Activated CD8-positive, alpha-beta memory T cell treated with anti-CD3 and anti-CD28 coated beads for 4 hours (primary cell): ENCODE data around the gene DGCR2.
"Not testable (repeated sequence)": the region's sequence is repeated elsewhere in the genome, so short reads cannot be mapped to it uniquely, and the experiment has no call there.

Source experiments
- DNase-seq, 2 donors: peaks; one replicate each; pipeline ENCODE4 v3.0.0-alpha.2; 2020; ENCODE audit warnings: low read depth in 2 of 2

Gene DGCR2

GRCh38 chr22:19030226-19030888 lies 91.9 kb downstream of the DGCR2 start:
- not testable (repeated sequence) for DNase-seq

- DNase-seq: not testable (repeated sequence)
Measured at GRCh38 chr22:19029113-19030103, 92.8 kb downstream of the DGCR2 start.

GRCh38 chr22:19028060-19028455 lies 94.2 kb downstream of the DGCR2 start:
- not testable (repeated sequence) for DNase-seq

GRCh38 chr22:19027371-19028059 lies 94.7 kb downstream of the DGCR2 start:
- not testable (repeated sequence) for DNase-seq

GRCh38 chr22:19026080-19026479 lies 96.1 kb downstream of the DGCR2 start:
- not testable (repeated sequence) for DNase-seq

GRCh38 chr22:19024956-19025489 lies 97.2 kb downstream of the DGCR2 start:
- not testable (repeated sequence) for DNase-seq

GRCh38 chr22:19023931-19024330 lies 98.3 kb downstream of the DGCR2 start:
- not testable (repeated sequence) for DNase-seq

GRCh38 chr22:19022755-19023154 lies 99.5 kb downstream of the DGCR2 start:
- DNase-seq: no peak

GRCh38 chr22:19019679-19020032 lies 102.6 kb downstream of the DGCR2 start:
- DNase-seq: no peak

- DNase-seq: no peak
Measured at GRCh38 chr22:19019029-19019678, 103.1 kb downstream of the DGCR2 start.

- DNase-seq: no peak
Measured at GRCh38 chr22:19018256-19018655, 104.0 kb downstream of the DGCR2 start.

- no peak for DNase-seq
Measured at GRCh38 chr22:19016081-19016766, 106.0 kb downstream of the DGCR2 start.

- DNase-seq: no peak
Measured at GRCh38 chr22:19014886-19015285, 107.3 kb downstream of the DGCR2 start.

GRCh38 chr22:19013881-19014598 lies 108.2 kb downstream of the DGCR2 start:
- DNase-seq: not testable (repeated sequence)

- not testable (repeated sequence) for DNase-seq
Measured at GRCh38 chr22:19013411-19013810, 108.8 kb downstream of the DGCR2 start.

- no peak for DNase-seq
Measured at GRCh38 chr22:19012308-19012986, 109.8 kb downstream of the DGCR2 start.

GRCh38 chr22:19011611-19012010 lies 110.6 kb downstream of the DGCR2 start:
- DNase-seq: not testable (repeated sequence)

- no peak for DNase-seq
Measured at GRCh38 chr22:19011075-19011474, 111.1 kb downstream of the DGCR2 start.

- DNase-seq: no peak
Measured at GRCh38 chr22:19005905-19006304, 116.3 kb downstream of the DGCR2 start.

- no peak for DNase-seq
Measured at GRCh38 chr22:19004471-19004870, 117.7 kb downstream of the DGCR2 start.
